ENCODE data around the gene OR56B1.

DNA sequence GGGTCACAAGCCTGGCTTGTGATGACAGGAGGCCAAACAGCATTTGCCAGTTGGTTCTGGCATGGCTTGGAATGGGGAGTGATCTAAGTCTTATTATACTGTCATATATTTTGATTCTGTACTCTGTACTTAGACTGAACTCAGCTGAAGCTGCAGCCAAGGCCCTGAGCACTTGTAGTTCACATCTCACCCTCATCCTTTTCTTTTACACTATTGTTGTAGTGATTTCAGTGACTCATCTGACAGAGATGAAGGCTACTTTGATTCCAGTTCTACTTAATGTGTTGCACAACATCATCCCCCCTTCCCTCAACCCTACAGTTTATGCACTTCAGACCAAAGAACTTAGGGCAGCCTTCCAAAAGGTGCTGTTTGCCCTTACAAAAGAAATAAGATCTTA, 843 bp downstream of the OR56B1 start:
- TF ChIP-seq CTCF (IDR thresholded peaks at IDR 0.05; ENCODE audit: control extremely low read depth in 1 of 3, insufficient read depth in 1 of 3, low read depth in 1 of 3, low read length in 3 of 3): no peak
- TF ChIP-seq SIN3A (conservative IDR thresholded peaks at IDR 0.05 in 1 of 2, IDR thresholded peaks at IDR 0.05 in 1 of 2; ENCODE audit: low read depth in 1 of 2, low read length in 2 of 2): no peak
- TF ChIP-seq EGR1 (IDR thresholded peaks at IDR 0.05; ENCODE audit: borderline replicate concordance, low read depth, low read length): no peak
- no peak for TF ChIP-seq BRCA1 (IDR thresholded peaks at IDR 0.05; ENCODE audit: low read depth, low read length)

All from H1 (cell line).